ELF-1 (cell line): ENCODE results near the gene VILL.
"Not testable (repeated sequence)": the region's sequence is repeated elsewhere in the genome, so short reads cannot be mapped to it uniquely, and the experiment has no call there.

ENCODE experiments used
- DNase-seq: peaks from one replicate; pipeline ENCODE4 v3.0.0-alpha.2; 2016; ENCODE audit warnings: low read depth, low spot score

VILL gene

GRCh38 chr3:37986479-37987314 is 3.9 kb upstream of the VILL start:
- DNase-seq: no peak

GRCh38 chr3:37987315-37987697 is 3.3 kb upstream of the VILL start:
- DNase-seq: no peak

- DNase-seq: no peak
These were observed 2.8 kb upstream of the VILL start for GRCh38 chr3:37987751-37988179.

GRCh38 chr3:37988376-37988775 is 2.2 kb upstream of the VILL start:
- not testable (repeated sequence) for DNase-seq

- no peak for DNase-seq
These were observed 1.6 kb upstream of the VILL start for GRCh38 chr3:37988931-37989525.

- no peak for DNase-seq
These were observed 635 bp upstream of the VILL start for GRCh38 chr3:37989821-37990480.

- DNase-seq: no peak
These were observed 523 bp downstream of the VILL start for GRCh38 chr3:37991109-37991508.

GRCh38 chr3:37991823-37992222 is 1.2 kb downstream of the VILL start:
- DNase-seq: no peak

GRCh38 chr3:37992271-37993066 is 1.9 kb downstream of the VILL start:
- no peak for DNase-seq

GRCh38 chr3:37993067-37993455 is 2.5 kb downstream of the VILL start:
- DNase-seq: no peak

- no peak for DNase-seq
These were observed 2.9 kb downstream of the VILL start for GRCh38 chr3:37993460-37993819.

GRCh38 chr3:37993820-37994638 is 3.4 kb downstream of the VILL start:
- peak; percentile 76 for DNase-seq

GRCh38 chr3:37994639-37994972 is 4.0 kb downstream of the VILL start:
- DNase-seq: no peak

GRCh38 chr3:37995652-37996641 is 5.4 kb downstream of the VILL start:
- DNase-seq: no peak

- DNase-seq: peak; percentile 88
These were observed 6.3 kb downstream of the VILL start for GRCh38 chr3:37996785-37997301.

- DNase-seq: no peak
These were observed 6.8 kb downstream of the VILL start for GRCh38 chr3:37997342-37997741.

GRCh38 chr3:37997791-37998370 is 7.3 kb downstream of the VILL start:
- no peak for DNase-seq

GRCh38 chr3:37999836-38000235 is 9.2 kb downstream of the VILL start:
- DNase-seq: no peak

GRCh38 chr3:38000242-38000916 is 9.8 kb downstream of the VILL start:
- DNase-seq: no peak
